HG03159 (cell line): ENCODE measurements around the gene R3HDM2.

ENCODE experiments used
- ATAC-seq: cut with Tn5 transposase; IDR thresholded peaks from one replicate; pipeline ENCODE4 v1.9.1; 2021; ENCODE audit warnings: mild to moderate bottlenecking, moderate library complexity; ENCODE audit not compliant: unreplicated experiment

Gene R3HDM2

GRCh38 chr12:57233357-57234232 is 197.2 kb downstream of the R3HDM2 start:
- ATAC-seq, result no peak

- no peak for ATAC-seq
Measured at GRCh38 chr12:57232156-57232756, 198.6 kb downstream of the R3HDM2 start.

GRCh38 chr12:57231276-57232021 is 199.4 kb downstream of the R3HDM2 start:
- no peak for ATAC-seq

GRCh38 chr12:57230381-57231155 is 200.3 kb downstream of the R3HDM2 start:
- no peak for ATAC-seq

- peak; percentile 64 for ATAC-seq
Measured at GRCh38 chr12:57229634-57230380, 201.0 kb downstream of the R3HDM2 start, which contains the start of gene SHMT2. TSS of gene SHMT2 (plus strand) at chr12:57229711. CDS start at chr12:57229779, 68 bp downstream.

- no peak for ATAC-seq
Measured at GRCh38 chr12:57229046-57229633, 201.7 kb downstream of the R3HDM2 start.

GRCh38 chr12:57227315-57228115 is 203.3 kb downstream of the R3HDM2 start:
- no peak for ATAC-seq

- no peak for ATAC-seq
Measured at GRCh38 chr12:57226588-57227314, 204.1 kb downstream of the R3HDM2 start.

GRCh38 chr12:57225680-57226210 is 205.1 kb downstream of the R3HDM2 start:
- ATAC-seq, result no peak

- ATAC-seq, result no peak
Measured at GRCh38 chr12:57224973-57225679, 205.7 kb downstream of the R3HDM2 start.

GRCh38 chr12:57224278-57224972 is 206.4 kb downstream of the R3HDM2 start:
- no peak for ATAC-seq

GRCh38 chr12:57223191-57224165 is 207.4 kb downstream of the R3HDM2 start:
- no peak for ATAC-seq

GRCh38 chr12:57222286-57223190 is 208.3 kb downstream of the R3HDM2 start:
- ATAC-seq, result no peak

- no peak for ATAC-seq
Measured at GRCh38 chr12:57221169-57221917, 209.5 kb downstream of the R3HDM2 start.
